GM23338 (cell line): ENCODE data around the gene RIPOR3. TPM values are rescaled to one million over a fixed set of nuclear protein-coding genes. Genes with fewer than 3 reads are reported as not detected.

Source experiments
- ATAC-seq: fragments of 200-7000 bp; cut with Tn5 transposase; 3 replicates; pipeline ENCODE4 v1.9.1; 2020
- DNase-seq: peaks from one replicate; pipeline ENCODE4 v3.0.0-alpha.2; 2015; ENCODE audit warnings: low spot score
- H2AFZ ChIP-seq: fragments of 200-600 bp; sonication (generic); 2 replicates; pipeline ENCODE4 v1.8.0; 2016; ENCODE audit warnings: antibody characterized with exemption, mild to moderate bottlenecking, moderate library complexity
- H3F3A ChIP-seq: fragments of 200-600 bp; sonication (generic); replicated peaks from 2 replicates; pipeline ENCODE4 v1.8.0; 2017; ENCODE audit warnings: antibody characterized with exemption, mixed run types, low read depth
- H3K27ac ChIP-seq: fragments of 200-600 bp; sonication (generic); 2 replicates; pipeline ENCODE4 v1.6.1; 2016; ENCODE audit warnings: low read depth
- H3K27me3 ChIP-seq: fragments of 200-600 bp; sonication (generic); 2 replicates; pipeline ENCODE4 v1.8.0; 2016; ENCODE audit warnings: mild to moderate bottlenecking, mixed run types, moderate library complexity; ENCODE audit not compliant: insufficient read depth
- H3K36me3 ChIP-seq: fragments of 200-600 bp; sonication (generic); 2 replicates; pipeline ENCODE4 v1.8.0; 2016; ENCODE audit warnings: mild to moderate bottlenecking; ENCODE audit not compliant: insufficient read depth
- H3K4me1 ChIP-seq: fragments of 200-600 bp; sonication (generic); 2 replicates; pipeline ENCODE4 v1.8.0; 2016; ENCODE audit warnings: mild to moderate bottlenecking, moderate library complexity; ENCODE audit not compliant: insufficient read depth
- H3K4me2 ChIP-seq: fragments of 200-600 bp; sonication (generic); 2 replicates; pipeline ENCODE4 v1.7.1; 2017; ENCODE audit warnings: mixed run types
- H3K4me3 ChIP-seq: fragments of 200-600 bp; sonication (generic); 2 replicates; pipeline ENCODE4 v1.6.1; 2016; ENCODE audit warnings: mixed run types
- H3K79me2 ChIP-seq: fragments of 200-600 bp; sonication (generic); replicated peaks from 2 replicates; pipeline ENCODE4 v1.8.0; 2017; ENCODE audit warnings: mild to moderate bottlenecking; ENCODE audit not compliant: insufficient read depth
- H3K9me2 ChIP-seq: fragments of 200-600 bp; sonication (generic); 2 replicates; pipeline ENCODE4 v1.8.0; 2017; ENCODE audit not compliant: insufficient read depth
- H4K20me1 ChIP-seq: fragments of 200-600 bp; sonication (generic); replicated peaks from 2 replicates; pipeline ENCODE4 v1.8.0; 2017; ENCODE audit warnings: mild to moderate bottlenecking; ENCODE audit not compliant: insufficient read depth
- H3K27ac Mint-ChIP-seq: 2 replicates; pipeline ENCODE4 v1.8.0; 2020; ENCODE audit warnings: inconsistent platforms, mild to moderate bottlenecking, moderate library complexity, mixed read lengths
- H3K27me3 Mint-ChIP-seq: 3 replicates; pipeline ENCODE4 v1.8.0; 2022; ENCODE audit warnings: low read depth, mild to moderate bottlenecking, moderate library complexity, mixed read lengths, inconsistent platforms; ENCODE audit not compliant: insufficient read depth, poor library complexity
- H3K36me3 Mint-ChIP-seq: 3 replicates; pipeline ENCODE4 v1.8.0; 2021; ENCODE audit warnings: low read depth, mild to moderate bottlenecking, inconsistent platforms, moderate library complexity, mixed read lengths
- H3K4me1 Mint-ChIP-seq: 3 replicates; pipeline ENCODE4 v1.8.0; 2020; ENCODE audit warnings: mild to moderate bottlenecking, inconsistent platforms, mixed read lengths
- H3K4me3 Mint-ChIP-seq: 3 replicates; pipeline ENCODE4 v1.8.0; 2021; ENCODE audit warnings: moderate library complexity, mild to moderate bottlenecking, inconsistent platforms, mixed read lengths
- H3K9me3 Mint-ChIP-seq: 3 replicates; pipeline ENCODE4 v1.8.0; 2020; ENCODE audit warnings: moderate library complexity, mild to moderate bottlenecking, inconsistent platforms, mixed read lengths
- CREB1 ChIP-seq: fragments of 250-450 bp; sonication (Bioruptor Pico); IDR thresholded peaks from 2 replicates; pipeline ENCODE4 v1.5.0; 2020; ENCODE audit warnings: low read depth, mild to moderate bottlenecking, moderate library complexity
- EZH2 ChIP-seq: fragments of 200-600 bp; sonication (generic); IDR thresholded peaks from one replicate; pipeline ENCODE4 v1.8.0; 2017; ENCODE audit warnings: antibody characterized with exemption, mild to moderate bottlenecking, low read depth; ENCODE audit not compliant: unreplicated experiment
- EZH2phosphoT487 ChIP-seq: fragments of 200-600 bp; sonication (generic); IDR thresholded peaks from one replicate; pipeline ENCODE4 v1.8.1; 2018; ENCODE audit warnings: antibody characterized with exemption; ENCODE audit not compliant: unreplicated experiment
- JUNB ChIP-seq: IDR thresholded peaks from one replicate; pipeline ENCODE4 v1.6.1; 2016; ENCODE audit warnings: antibody characterized with exemption; ENCODE audit not compliant: unreplicated experiment
- ZNF114 ChIP-seq: fragments of 250-450 bp; sonication (Bioruptor Pico); IDR thresholded peaks from 2 replicates; pipeline ENCODE4 v1.5.0; 2020; ENCODE audit warnings: mild to moderate bottlenecking, moderate library complexity
- ZNF331 ChIP-seq: fragments of 250-450 bp; sonication (Bioruptor Pico); IDR thresholded peaks from 2 replicates; pipeline ENCODE4 v1.5.0; 2020; ENCODE audit warnings: low read depth, mild to moderate bottlenecking, moderate library complexity
- polyA plus RNA-seq: library from polyadenylated mRNA; unstranded; fragments of >200 nt; fragmentation: Nextera tagmentation; extraction: Ambion mirVana; gene quantifications from 2 replicates; pipeline ENCODE4 v1.2.1, GENCODE V29; 2016
- total RNA-seq: library from RNA; depleted of rRNA; stranded (reverse); fragments of >200 nt; shearing (Covaris generic); gene quantifications from 2 replicates; pipeline ENCODE4 v1.2.3, GENCODE V29; 2014
- TF ChIP-seq, protein P1 (sequence below): fragments of 250-450 bp; sonication (Bioruptor Pico); IDR thresholded peaks from 2 replicates; pipeline ENCODE4 v1.5.0; 2020; ENCODE audit warnings: mild to moderate bottlenecking, moderate library complexity
- TF ChIP-seq, protein P2 (sequence below): IDR thresholded peaks from one replicate; pipeline ENCODE4 v1.6.1; 2018; ENCODE audit warnings: antibody characterized with exemption; ENCODE audit not compliant: unreplicated experiment

Gene RIPOR3
- total and polyA plus RNA-seq, 2 experiments from 2014 or later, result 4.9 to 6.3 TPM

DNA sequence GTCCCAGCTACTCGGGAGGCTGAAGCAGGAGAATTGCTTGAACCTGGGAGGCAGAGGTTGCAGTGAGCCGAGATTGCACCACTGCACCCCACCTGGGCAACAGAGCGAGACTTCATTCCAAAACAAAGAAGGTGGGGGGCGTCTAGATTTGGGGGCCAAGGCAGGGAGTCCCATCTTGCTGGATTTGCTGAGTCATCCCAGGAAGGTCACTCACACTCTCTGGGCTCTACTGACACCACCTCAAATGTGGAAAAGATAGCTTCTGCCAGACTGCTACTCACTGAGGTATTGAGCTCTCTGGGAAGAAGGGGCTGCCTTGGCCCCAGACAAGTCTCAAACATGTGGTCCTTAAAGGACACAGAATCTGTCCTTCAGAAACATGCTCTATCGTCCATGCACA lies 74.3 kb downstream of the RIPOR3 start:
- ATAC-seq (no peak), DNase-seq (no peak)
- Mint-ChIP-seq H3K9me3 (peaks cover 14% of the 10 kb centered on the region; the same call in 2 of the 3 replicates), H3K36me3 (no peaks in the 10 kb centered on the region), H3K4me3 (no peak overlapping the region), H3K27ac (no peak overlapping the region), H3K27me3 (peaks cover 9% of the 10 kb centered on the region), H3K4me1 (no peaks in the 10 kb centered on the region)
- Histone ChIP-seq H3K27me3 (no peaks in the 10 kb centered on the region), H3K4me3 (no peak overlapping the region), H4K20me1 (no peaks in the 10 kb centered on the region), H3K4me1 (no peaks in the 10 kb centered on the region), H2AFZ (no peak overlapping the region), H3K79me2 (no peaks in the 10 kb centered on the region), H3K4me2 (no peak overlapping the region), H3K9me2 (no peaks in the 10 kb centered on the region), H3K36me3 (no peaks in the 10 kb centered on the region), H3F3A (no peaks in the 10 kb centered on the region), H3K27ac (no peak overlapping the region)
- no peak for TF ChIP-seq JUNB
- TF ChIP-seq CREB1 (CRISPR knock-in tag), result no peak
- TF ChIP-seq ZNF331 (CRISPR knock-in tag), result no peak
- TF ChIP-seq ZNF114 (CRISPR knock-in tag), result no peak
- no peak for TF ChIP-seq EZH2phosphoT487
- TF ChIP-seq, protein P1, sequence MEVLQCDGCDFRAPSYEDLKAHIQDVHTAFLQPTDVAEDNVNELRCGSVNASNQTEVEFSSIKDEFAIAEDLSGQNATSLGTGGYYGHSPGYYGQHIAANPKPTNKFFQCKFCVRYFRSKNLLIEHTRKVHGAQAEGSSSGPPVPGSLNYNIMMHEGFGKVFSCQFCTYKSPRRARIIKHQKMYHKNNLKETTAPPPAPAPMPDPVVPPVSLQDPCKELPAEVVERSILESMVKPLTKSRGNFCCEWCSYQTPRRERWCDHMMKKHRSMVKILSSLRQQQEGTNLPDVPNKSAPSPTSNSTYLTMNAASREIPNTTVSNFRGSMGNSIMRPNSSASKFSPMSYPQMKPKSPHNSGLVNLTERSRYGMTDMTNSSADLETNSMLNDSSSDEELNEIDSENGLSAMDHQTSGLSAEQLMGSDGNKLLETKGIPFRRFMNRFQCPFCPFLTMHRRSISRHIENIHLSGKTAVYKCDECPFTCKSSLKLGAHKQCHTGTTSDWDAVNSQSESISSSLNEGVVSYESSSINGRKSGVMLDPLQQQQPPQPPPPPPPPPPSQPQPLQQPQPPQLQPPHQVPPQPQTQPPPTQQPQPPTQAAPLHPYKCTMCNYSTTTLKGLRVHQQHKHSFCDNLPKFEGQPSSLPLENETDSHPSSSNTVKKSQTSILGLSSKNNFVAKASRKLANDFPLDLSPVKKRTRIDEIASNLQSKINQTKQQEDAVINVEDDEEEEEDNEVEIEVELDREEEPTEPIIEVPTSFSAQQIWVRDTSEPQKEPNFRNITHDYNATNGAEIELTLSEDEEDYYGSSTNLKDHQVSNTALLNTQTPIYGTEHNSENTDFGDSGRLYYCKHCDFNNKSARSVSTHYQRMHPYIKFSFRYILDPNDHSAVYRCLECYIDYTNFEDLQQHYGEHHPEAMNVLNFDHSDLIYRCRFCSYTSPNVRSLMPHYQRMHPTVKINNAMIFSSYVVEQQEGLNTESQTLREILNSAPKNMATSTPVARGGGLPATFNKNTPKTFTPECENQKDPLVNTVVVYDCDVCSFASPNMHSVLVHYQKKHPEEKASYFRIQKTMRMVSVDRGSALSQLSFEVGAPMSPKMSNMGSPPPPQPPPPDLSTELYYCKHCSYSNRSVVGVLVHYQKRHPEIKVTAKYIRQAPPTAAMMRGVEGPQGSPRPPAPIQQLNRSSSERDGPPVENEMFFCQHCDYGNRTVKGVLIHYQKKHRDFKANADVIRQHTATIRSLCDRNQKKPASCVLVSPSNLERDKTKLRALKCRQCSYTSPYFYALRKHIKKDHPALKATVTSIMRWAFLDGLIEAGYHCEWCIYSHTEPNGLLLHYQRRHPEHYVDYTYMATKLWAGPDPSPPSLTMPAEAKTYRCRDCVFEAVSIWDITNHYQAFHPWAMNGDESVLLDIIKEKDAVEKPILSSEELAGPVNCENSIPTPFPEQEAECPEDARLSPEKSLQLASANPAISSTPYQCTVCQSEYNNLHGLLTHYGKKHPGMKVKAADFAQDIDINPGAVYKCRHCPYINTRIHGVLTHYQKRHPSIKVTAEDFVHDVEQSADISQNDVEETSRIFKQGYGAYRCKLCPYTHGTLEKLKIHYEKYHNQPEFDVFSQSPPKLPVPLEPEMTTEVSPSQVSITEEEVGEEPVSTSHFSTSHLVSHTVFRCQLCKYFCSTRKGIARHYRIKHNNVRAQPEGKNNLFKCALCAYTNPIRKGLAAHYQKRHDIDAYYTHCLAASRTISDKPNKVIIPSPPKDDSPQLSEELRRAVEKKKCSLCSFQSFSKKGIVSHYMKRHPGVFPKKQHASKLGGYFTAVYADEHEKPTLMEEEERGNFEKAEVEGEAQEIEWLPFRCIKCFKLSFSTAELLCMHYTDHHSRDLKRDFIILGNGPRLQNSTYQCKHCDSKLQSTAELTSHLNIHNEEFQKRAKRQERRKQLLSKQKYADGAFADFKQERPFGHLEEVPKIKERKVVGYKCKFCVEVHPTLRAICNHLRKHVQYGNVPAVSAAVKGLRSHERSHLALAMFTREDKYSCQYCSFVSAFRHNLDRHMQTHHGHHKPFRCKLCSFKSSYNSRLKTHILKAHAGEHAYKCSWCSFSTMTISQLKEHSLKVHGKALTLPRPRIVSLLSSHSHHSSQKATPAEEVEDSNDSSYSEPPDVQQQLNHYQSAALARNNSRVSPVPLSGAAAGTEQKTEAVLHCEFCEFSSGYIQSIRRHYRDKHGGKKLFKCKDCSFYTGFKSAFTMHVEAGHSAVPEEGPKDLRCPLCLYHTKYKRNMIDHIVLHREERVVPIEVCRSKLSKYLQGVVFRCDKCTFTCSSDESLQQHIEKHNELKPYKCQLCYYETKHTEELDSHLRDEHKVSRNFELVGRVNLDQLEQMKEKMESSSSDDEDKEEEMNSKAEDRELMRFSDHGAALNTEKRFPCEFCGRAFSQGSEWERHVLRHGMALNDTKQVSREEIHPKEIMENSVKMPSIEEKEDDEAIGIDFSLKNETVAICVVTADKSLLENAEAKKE, result no peak
- TF ChIP-seq EZH2, result no peak

DNA sequence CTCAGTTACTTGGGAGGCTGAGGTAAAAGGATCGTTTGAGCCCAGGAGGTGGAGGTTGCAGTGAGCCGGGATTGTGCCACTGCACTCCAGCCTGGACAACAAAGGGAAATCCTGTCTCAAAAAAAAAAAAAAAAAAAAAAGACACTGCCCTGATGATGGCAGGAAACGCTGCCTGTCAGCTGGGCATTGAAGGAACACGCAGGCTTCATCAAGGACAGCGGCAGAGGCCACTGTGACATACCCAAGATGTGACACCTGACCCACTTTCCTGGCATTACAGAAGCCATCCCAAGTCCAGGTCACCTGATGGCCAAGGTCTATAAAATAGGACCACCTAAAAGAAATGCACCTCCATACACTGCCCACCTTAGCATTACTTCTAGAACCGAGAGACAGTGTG lies 75.9 kb downstream of the RIPOR3 start:
- no peak overlapping the region for H3K4me3 Mint-ChIP-seq
- no peak overlapping the region for H3K27ac Mint-ChIP-seq
- H3K4me1 ChIP-seq, result no peaks in the 10 kb centered on the region
- no peaks in the 10 kb centered on the region for H3K9me2 ChIP-seq
- H3F3A ChIP-seq, result no peaks in the 10 kb centered on the region
- H3K79me2 ChIP-seq, result no peaks in the 10 kb centered on the region
- peaks cover 12% of the 10 kb centered on the region; the same call in 2 of the 3 replicates for H3K4me1 Mint-ChIP-seq
- no peak overlapping the region for H3K4me2 ChIP-seq
- no peaks in the 10 kb centered on the region for H3K9me3 Mint-ChIP-seq
- H3K36me3 ChIP-seq, result no peaks in the 10 kb centered on the region
- no peak overlapping the region for H2AFZ ChIP-seq
- no peaks in the 10 kb centered on the region for H3K36me3 Mint-ChIP-seq
- H3K27me3 ChIP-seq, result no peaks in the 10 kb centered on the region
- TF ChIP-seq ZNF114 (CRISPR knock-in tag) (no peak), EZH2phosphoT487 (no peak), EZH2 (no peak)
- TF ChIP-seq, protein P2, sequence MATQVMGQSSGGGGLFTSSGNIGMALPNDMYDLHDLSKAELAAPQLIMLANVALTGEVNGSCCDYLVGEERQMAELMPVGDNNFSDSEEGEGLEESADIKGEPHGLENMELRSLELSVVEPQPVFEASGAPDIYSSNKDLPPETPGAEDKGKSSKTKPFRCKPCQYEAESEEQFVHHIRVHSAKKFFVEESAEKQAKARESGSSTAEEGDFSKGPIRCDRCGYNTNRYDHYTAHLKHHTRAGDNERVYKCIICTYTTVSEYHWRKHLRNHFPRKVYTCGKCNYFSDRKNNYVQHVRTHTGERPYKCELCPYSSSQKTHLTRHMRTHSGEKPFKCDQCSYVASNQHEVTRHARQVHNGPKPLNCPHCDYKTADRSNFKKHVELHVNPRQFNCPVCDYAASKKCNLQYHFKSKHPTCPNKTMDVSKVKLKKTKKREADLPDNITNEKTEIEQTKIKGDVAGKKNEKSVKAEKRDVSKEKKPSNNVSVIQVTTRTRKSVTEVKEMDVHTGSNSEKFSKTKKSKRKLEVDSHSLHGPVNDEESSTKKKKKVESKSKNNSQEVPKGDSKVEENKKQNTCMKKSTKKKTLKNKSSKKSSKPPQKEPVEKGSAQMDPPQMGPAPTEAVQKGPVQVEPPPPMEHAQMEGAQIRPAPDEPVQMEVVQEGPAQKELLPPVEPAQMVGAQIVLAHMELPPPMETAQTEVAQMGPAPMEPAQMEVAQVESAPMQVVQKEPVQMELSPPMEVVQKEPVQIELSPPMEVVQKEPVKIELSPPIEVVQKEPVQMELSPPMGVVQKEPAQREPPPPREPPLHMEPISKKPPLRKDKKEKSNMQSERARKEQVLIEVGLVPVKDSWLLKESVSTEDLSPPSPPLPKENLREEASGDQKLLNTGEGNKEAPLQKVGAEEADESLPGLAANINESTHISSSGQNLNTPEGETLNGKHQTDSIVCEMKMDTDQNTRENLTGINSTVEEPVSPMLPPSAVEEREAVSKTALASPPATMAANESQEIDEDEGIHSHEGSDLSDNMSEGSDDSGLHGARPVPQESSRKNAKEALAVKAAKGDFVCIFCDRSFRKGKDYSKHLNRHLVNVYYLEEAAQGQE, result no peak
- no peaks in the 10 kb centered on the region for H4K20me1 ChIP-seq
- no peak overlapping the region for H3K4me3 ChIP-seq
- DNase-seq, result no peak
- ATAC-seq, result no peak
- no peak overlapping the region for H3K27ac ChIP-seq
- H3K27me3 Mint-ChIP-seq, result peaks cover 10% of the 10 kb centered on the region
